ENCODE measurements around the gene RAB6B. TPM values are rescaled to one million over a fixed set of nuclear protein-coding genes. Genes with fewer than 3 reads are reported as not detected.

The RAB6B gene
- total RNA-seq, 1 experiment from 2014 or later = 0.30 TPM

GRCh38 chr3:133860519-133860918 lies 35.2 kb downstream of the RAB6B start:
- DNase-seq (ENCODE audit: extremely low read depth, low read depth) = no peak

GRCh38 chr3:133859381-133860234 lies 36.1 kb downstream of the RAB6B start:
- no peak for DNase-seq (ENCODE audit: extremely low read depth, low read depth)

DNA sequence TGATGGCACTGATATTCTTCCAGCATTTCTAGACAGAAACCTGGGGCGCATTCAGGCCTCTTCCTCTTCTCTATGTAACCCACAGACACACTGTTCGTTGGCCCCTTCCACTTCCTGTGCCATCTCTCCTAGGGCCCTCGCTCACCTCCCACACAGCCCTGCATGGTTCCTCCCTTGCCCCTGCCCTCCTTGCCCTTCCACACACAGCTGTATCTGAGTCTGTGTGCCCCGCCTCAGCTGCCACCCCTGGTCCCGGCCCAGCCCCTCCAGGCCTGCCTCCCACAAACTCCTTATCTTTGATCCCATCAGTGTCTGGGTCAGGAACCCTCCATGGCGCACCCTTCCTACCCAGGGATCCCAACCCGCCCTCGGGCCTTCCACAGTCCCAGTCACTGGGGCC lies 37.9 kb downstream of the RAB6B start:
- no peak for DNase-seq (ENCODE audit: extremely low read depth, low read depth)

- DNase-seq (ENCODE audit: extremely low read depth, low read depth) = no peak
Observed at GRCh38 chr3:133856316-133856715, 39.4 kb downstream of the RAB6B start.

GRCh38 chr3:133855772-133856171 lies 39.9 kb downstream of the RAB6B start:
- DNase-seq (ENCODE audit: extremely low read depth, low read depth) = no peak

DNA sequence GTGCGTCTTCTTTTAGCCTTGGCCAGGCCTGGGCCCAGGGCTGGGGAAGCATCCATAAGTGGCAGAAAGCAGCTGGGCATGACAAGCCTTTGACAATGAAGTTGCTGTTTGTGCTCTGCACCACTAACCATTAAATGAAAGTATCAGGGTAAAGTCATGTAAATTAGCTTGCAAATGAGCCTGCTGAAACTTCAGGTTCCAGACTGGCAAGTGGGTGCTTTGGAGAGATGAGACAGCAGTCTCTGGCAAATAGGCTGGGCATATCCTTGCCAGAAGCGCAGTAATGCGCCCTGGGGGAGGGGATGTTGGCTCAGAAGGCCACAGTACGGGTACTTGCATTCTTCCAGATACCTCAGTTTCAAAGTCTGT lies 40.7 kb downstream of the RAB6B start:
- DNase-seq (ENCODE audit: extremely low read depth, low read depth) = no peak

DNA sequence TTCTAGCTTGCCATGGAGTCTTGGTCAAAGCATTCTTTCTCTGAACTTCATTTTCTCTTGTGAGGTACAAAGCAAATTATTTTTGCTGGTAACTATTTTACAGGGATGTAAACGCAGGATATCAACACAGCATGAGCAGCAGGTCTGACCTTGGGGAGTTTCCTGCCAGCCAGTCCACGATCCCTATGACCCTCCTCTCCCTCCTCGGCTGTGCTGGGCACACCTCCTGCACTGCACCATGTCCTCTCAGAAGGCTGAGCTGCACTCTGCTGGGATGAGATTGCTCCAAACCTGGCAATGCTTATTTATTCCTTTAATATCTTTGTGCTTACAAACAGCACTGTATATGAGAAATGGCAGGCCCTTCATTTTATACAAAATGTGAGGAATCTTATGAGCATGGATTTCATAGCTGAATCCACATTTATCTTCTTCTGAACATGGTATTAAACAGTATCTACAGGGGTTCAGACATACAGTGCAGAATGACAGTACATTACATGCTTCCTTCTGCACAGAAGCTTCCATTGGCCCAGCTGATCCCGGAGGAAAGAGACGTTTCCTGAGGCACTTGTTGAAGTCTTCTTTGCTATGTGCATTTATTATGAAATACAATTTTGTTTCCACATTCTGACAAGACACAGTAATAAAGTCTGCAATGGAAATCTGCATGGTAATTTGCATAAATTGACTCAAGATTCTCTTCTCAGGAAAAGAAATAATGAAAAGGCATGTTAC lies 41.2 kb downstream of the RAB6B start:
- DNase-seq (ENCODE audit: extremely low read depth, low read depth) = no peak

GRCh38 chr3:133853925-133854227 lies 41.8 kb downstream of the RAB6B start:
- no peak for DNase-seq (ENCODE audit: extremely low read depth, low read depth)

DNA sequence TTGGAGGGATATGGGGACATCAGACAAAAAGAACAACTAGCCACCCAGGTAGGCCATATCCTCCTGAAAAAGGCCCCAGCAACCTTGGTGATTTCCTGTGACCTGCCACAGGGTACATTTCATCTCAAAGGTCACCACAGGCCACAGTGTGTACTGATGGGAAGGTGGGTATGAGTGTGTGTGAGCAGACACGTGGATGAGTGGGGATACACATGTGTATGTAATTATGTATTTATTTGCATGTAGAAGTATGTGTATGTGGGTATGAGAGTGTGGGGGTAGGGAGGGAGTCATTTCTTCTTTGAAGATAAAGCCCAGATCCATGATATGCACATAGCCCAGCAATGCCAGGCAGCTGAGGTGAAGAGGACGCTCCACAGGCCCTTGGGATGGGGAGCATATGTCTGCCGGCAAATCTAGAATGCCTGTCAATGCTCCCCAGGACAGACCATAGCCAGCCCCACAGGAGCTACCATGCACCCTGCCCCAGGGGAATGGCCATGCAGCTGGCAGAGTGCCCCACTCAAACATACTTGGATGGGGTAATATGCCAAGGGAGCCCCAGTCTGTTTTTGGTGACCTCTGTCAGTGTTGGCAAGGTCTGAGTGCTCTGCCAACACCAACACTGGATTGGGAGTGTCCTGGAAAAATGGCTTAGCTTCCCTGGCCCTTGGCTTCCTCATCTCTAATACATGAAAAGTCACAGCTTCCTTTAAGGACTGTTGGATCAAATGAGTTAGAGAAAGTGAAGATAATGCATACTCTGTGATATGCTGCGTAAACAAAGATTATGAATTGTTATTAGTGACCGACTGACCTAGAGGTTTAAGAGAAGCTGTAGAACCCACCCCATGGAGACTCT lies 42.4 kb downstream of the RAB6B start:
- DNase-seq (ENCODE audit: extremely low read depth, low read depth) = no peak

DNA sequence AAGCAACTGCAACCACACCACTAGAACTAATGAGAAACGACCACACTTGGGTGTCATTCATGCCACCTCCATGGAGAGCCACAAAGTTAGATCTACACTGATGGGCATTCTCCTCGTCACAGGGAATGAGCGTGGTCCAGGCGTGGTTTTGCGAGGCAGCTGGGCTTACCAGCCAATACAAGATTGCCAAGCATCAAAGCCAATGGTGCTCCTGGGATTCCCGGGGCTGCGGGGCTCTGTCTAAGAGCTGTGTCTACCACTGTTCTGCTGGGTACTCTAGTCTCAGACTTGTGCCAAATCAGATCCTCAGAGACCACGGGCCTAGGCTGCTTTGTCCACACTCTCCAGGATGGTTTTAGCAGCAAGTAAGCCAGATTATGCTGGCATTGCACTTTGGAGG lies 43.8 kb downstream of the RAB6B start:
- DNase-seq (ENCODE audit: extremely low read depth, low read depth) = no peak

GRCh38 chr3:133851266-133851906 lies 44.3 kb downstream of the RAB6B start:
- DNase-seq (ENCODE audit: extremely low read depth, low read depth) = no peak

GRCh38 chr3:133850034-133850433 lies 45.6 kb downstream of the RAB6B start:
- no peak for DNase-seq (ENCODE audit: extremely low read depth, low read depth)

- no peak for DNase-seq (ENCODE audit: extremely low read depth, low read depth)
Observed at GRCh38 chr3:133849346-133849745, 46.3 kb downstream of the RAB6B start.

DNA sequence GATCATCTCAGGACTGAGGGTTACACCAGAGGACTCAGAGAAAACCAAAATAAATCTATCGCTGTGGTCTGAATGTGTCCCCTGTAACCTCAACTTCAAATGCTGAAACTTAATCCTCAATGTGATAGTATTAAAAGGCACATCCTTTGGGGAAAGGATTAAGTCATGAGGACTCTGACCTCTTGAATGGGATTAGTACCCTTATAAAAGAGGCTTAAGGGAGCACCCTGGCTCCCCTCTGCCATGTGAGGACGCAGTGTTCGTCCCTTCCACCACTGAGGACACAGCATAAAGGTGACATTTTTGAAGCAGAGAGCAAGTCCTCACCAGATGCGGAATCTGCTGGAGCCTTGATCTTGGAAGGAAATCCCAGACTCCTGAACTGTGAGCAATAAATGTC lies 50.6 kb downstream of the RAB6B start:
- DNase-seq (ENCODE audit: extremely low read depth, low read depth) = no peak

DNA sequence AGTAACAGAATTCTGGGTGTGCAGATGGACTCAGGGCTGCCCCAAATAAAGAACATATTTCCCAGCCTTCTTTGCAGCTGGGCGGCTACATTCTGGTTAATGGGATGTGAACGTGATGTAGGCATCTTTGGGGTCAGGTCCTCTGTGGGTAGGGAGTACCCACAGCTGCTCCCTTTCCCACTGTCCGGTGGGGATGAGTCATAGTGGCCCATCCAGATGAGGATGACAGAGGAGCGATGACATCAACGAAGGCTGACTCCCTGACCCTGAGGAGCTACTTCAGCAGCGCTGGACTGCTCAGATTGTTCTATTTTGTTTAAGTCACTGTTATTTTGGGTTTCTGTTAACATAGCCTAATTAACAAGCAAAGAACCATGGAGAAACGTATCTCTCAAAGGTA lies 52.0 kb downstream of the RAB6B start:
- DNase-seq (ENCODE audit: extremely low read depth, low read depth) = no peak

GRCh38 chr3:133842158-133842557 lies 53.5 kb downstream of the RAB6B start:
- no peak for DNase-seq (ENCODE audit: extremely low read depth, low read depth)

- no peak for DNase-seq (ENCODE audit: extremely low read depth, low read depth)
Observed at GRCh38 chr3:133841196-133841595, 54.5 kb downstream of the RAB6B start.

GRCh38 chr3:133840767-133841166 lies 54.9 kb downstream of the RAB6B start:
- no peak for DNase-seq (ENCODE audit: extremely low read depth, low read depth)

DNA sequence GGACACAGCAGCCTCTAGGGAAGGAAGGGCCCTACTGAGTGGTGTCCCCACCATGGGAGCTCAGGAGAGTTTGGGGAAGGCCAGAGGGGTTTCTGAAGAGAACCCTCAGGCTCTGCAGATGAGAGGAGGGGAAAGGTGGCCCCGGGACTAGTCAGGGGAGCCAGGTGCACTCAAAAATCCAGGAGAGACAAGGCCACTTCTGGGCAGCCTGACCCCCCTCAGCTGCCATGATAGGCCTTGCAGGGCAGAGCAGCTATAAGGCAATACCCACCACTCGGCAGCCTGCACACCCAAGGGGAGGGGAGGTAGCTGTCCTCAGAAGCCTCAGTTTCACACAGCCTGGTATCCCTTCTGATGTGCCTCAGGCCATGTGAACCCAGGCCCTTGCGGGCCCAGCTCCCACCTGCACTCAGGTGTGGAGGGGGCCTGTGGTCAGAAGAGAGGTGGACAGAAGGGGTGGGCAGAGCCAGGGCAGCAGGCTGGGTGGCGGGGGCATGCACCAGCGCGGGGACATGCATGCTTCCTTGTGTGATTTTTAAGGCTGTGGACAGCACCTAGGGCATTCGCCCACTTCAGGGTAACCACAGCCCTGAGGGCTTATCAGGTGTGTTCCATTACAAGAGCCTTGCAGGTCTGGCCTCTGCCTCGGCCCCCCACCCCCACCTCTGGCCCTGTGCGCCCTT lies 55.5 kb downstream of the RAB6B start:
- no peak for DNase-seq (ENCODE audit: extremely low read depth, low read depth)

All from NCI-H460 (cell line).